GM18870 (cell line): ENCODE results near the gene NPSR1.

Experiments used
- ATAC-seq: cut with Tn5 transposase; IDR thresholded peaks from one replicate; pipeline ENCODE4 v1.9.1; 2021; ENCODE audit warnings: moderate library complexity; ENCODE audit not compliant: unreplicated experiment

The NPSR1 gene

DNA sequence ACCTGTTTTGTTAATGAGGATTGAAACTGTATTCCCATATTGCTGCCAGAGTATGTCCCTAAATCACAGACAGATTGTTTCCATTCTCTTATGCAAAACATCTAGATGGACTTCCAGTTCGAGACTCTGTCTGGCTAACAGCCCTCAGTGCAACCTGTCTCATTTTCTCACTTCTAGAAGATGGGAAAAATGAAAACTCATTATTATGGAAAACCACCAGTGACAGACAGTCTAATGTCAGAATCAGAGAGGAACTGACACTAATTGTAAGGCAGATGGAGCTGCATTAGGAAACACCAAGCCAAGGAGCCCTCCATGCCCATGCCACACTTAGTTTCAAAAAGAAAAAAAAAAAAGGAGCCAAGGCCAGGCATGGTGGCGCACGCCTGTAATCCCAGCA lies 61.6 kb downstream of the NPSR1 start:
- ATAC-seq: no peak

DNA sequence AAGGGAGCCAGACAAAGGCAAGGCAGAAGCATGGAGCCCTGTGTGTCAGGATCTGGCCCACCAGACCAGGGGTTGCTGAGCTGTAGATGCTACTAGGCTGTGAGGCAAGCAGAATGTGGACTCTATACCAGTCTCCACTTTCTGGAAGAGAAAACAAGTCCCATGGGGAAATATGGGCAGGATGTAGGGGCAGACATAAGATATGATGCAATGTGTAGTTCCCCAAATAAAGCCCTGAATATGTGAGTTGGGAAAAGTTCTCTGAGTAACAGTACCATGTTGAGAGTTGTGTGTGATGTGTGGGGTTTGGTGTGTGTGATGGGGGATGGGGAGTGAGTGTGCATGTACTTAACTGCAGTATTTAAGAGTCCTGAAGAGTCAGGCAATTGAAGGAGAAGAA lies 62.3 kb downstream of the NPSR1 start:
- ATAC-seq: no peak

DNA sequence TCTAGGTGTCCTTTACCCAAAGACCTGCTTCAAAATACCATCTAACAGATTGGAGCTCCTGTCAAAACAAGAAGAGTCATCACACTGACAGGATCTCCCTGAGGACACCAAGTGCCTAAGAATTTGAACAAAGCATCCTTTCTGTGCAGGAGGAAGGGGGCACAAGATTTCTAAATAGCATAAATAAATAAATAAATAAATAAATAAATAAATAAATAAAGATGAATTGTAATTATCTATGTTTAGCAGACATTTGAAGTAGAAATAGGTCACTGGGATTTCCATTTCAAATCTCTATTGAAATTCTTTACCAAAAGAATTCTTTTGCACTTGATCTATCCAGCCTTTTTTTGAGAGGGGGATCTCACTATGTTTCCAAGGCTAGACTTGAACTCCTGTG lies 65.3 kb downstream of the NPSR1 start:
- no peak for ATAC-seq

DNA sequence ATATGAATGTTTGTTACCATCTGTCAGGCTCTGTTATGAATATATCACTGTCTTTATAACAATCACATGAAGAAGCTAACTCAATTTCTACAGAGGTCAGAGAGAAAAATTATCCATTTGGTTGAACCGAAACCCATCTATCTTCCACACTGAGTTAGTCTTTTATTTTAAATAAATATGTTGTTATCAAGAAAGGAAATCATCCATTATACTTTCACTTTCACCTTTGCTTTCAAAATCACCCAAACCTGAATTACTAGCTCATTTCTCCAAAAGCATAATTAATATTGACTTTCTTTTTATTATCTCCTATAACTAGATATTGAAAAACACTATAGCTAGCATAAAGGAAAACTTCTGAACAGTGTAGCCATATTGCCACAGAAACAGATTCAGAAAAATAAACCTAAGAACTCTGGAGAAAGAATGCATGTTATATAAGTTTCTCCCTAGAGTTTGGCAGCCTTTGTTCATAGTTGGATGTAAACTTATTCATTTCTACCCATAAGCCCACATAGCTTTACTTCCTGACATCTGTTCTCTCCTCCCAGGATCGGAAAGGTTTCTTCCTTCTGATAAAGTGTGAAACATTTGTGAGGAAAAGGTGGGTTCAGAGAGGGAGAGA lies 66.0 kb downstream of the NPSR1 start:
- no peak for ATAC-seq

DNA sequence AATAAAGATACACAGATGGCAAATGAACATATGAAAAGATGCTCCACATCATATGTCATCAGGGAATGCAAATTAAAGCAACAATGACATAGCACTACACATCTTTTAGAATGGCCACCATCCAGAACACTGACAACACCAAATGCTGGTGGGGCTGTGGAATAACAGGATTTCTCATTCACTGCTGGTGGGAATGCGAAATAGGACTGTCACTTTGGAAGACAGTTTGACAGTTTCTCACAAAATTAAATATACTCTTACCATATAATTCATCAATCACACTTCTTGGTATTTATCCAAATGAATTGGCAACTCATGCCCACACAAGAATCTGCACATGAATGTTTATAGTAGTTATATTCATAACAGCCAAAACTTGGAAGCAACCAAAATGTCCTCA lies 68.2 kb downstream of the NPSR1 start:
- ATAC-seq: no peak

DNA sequence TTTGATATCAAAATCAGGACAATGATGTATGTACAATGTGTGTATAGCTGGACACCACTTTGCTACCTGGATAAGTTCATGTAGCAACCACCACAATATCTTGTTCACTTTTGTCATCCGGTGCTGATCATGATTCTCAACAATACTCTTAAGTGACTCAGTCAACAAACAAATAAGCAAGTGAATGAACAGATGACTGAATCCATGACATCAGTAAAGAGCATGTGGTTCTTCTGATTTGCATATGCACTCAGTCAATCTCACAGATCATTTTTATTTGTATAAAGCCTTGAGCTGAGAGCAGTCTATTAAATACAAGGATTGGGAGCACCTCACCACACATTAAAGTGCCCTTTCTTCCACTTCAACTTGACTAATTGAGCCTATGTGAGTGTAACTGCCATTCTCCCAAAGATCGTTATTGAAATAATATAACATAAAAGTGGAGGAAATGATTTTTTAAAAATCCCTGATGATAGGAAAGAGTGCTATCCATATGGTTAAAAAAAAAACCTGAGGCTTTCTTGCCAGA lies 69.5 kb downstream of the NPSR1 start:
- peak; percentile 57 for ATAC-seq

DNA sequence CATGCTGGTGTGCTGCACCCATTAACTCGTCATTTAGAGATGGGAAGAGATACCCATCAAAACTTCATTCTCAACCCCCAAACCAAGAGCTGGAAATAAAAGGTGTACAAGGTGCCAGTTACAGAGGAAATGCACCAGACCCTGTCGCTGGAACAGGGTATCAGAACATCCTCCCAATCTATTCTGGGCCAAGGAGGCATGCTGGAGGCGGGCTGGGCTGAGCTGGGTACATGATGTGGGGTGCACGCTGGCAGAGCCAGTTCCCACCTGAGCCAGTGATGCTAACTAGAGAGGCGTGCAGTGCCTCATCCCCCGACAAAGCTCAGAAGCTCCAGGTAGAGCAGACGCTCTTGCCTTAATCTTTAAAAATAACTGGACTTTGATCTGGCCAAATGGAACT lies 70.1 kb downstream of the NPSR1 start:
- ATAC-seq: no peak

DNA sequence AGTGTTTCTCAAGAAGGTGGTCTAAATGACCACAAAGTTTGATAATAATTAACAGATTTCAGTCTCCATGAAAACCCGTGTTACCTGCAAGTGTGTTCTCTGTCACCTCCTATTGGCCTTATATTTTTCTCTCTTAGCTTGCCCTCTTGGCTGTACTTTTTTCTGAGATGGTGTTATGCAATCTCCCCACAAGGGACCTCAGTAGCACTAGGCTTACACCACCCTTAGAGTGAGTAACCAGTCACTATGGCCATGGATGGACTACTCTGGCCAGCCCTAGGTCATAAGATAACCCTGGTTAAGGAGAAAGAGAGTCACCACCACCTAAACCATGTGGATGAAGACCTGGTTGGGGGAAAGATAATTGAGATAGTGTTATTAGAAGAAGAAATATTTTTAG lies 76.8 kb downstream of the NPSR1 start:
- ATAC-seq: no peak

DNA sequence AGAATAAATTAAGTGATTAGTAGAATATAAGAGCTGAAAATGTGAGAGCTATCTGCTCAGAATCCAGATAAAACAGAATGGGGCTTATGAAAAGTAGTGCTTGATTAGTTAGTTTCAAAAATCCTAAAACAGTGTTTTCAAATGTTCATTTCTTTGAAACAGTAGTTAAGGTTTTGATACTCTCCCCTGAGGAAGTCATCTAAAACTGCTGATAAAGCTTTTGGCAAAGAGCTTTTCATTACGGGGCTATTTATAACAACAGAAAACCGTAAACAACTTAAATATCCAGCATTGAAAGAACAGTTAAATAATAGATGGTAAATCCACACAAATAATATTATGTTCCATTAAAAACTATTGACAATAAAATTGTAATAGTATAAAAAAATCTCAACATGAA lies 77.5 kb downstream of the NPSR1 start:
- ATAC-seq: no peak

DNA sequence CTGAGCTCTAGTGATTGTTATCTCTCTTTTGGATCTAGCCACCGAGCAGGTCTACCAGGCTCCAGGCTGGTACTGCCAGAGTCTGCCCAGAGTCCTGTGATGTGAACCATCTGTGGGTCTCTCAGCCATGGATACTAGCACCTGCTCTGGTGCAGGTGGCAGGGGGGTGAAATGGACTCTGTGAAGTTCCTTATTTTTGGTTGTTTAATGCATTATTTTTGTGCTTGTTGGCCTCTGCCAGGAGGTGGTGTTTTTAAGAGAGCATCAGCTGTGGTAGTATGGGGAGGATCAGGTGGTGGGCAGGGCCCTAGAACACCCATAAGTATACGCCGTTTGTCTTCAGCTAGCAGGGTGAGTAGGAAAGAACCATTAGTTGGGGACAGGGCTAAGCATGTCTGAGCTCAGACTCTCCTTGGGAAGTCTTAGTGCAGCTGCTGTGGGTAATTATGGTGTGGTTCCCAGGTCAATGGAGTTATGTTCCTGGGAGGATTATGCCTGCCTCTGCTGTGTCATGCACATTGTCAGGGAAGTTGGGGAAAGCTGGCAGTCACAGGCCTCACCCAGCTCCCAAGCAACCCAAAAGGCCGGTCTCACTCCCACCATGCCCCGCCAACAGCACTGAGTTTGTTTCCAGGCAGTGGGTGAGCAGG lies 81.8 kb downstream of the NPSR1 start:
- no peak for ATAC-seq

DNA sequence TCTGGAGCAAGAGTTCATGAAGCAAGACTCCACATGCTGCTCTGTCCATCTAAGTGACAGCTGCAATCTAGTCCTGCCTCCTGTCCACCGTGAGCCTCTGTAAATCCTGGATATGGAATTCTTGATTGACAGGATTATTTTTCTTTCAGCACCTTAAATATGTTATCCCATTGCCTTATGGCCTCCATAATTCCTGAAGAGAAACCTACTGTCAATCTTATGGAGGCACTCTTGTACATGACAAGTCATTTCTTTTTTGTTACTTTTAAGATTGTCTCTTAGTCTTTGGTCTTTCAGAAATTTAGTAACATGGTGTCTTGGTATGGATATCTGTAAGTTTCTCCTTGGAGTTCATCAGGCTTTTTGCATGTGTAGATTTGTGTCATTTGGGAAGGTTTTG lies 82.8 kb downstream of the NPSR1 start:
- ATAC-seq: no peak

DNA sequence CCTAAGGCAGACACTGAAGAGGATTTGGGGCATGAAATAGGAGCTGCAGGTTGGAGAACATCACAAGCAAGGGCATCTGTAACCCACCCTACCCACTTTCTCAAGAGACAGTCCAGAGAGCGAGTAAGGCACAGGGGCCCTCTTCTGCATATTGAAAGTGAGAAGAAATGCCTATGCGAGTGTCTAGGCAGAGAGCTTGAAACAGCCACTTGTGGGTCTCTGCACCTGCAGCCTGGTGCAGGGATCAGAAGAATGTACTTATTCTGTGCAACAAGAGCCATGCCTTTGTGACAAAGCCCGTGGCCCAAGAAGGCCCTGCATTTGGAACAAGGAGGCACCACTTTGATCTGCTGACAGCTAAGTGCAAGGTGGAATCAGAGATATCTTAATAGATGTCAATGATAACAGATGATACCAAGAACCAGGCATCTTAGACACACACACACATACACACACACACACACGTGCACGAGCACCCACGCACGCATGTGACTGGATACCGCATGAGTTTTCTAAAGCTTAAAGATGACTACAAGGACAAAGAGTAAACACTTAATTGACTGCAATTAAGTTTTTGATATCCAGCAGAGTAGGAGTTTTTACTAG lies 89.3 kb downstream of the NPSR1 start:
- no peak for ATAC-seq

DNA sequence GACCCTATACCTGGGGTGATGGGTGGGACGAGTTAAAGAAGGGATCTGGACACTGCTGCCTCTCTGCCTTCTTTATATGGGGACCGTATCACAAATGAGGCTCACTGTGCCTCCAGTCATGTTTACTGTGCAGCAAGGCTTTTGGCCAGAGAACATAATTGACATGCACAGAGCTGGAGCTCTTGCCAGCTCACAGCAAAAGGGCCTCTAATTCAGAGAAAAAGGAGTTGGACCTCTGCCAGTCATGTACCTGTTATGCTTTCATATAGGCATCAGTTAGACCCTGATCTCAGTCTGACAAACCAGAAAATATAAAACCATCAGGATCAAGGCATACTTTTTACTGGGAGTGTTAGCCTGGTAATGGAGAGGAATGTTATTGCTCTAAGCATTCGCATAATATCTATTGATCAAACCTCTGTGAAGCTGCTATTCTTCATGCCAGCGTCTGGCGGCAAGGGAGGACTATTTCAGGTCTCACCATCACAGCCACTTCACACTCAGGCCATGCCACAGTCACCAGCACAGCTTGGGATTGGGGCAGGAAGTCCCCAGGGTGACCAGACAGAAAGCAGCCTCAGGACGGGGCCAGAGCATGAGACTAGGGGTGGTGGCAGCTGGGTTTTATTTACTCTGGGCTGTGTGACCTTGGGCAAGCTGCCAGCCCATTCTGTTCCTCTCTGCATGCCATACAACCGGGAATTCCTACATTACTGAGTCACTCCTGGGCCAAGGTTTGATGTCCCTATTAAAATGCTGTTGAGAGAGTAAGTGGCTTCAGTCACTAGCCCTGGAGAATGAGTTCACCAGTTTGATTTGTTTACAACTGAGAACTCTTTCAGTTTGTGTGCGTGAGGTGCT lies 90.1 kb downstream of the NPSR1 start:
- ATAC-seq: no peak

DNA sequence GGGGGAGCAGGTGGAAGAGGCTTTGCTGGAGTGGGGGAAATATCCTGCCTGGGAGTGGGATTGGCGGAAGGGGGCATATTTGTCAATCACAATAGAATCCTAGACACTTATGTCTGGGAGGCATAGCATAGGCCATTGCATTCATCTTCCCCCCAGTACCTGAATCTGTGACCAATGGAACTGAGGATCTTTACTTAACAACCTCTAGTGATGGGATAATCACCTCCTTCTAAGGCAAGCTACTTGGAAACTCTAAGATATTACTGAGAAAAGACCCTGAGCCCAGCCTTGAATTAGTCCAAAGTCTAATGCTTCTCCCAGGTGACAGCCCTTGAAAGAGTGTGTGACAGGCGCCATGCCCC lies 90.7 kb downstream of the NPSR1 start:
- ATAC-seq: no peak

DNA sequence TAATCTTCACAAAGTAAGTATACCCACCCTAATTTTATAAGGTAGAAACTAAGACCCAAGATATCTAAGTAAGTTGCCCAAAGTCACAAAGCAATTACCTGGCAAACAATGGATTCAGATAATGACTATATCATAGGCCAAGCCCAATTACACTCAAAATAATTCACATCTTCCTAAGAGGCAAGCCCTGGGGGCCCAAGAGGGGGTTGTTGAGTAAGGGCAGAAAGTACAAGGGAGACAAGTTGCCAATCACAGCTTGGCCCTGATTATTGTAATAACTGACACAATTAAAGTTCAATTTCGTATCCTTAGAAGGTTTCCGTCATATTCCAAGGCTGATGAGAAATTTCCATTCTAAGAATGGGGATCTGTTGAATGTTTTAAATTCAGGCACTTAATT lies 91.4 kb downstream of the NPSR1 start:
- ATAC-seq: no peak

DNA sequence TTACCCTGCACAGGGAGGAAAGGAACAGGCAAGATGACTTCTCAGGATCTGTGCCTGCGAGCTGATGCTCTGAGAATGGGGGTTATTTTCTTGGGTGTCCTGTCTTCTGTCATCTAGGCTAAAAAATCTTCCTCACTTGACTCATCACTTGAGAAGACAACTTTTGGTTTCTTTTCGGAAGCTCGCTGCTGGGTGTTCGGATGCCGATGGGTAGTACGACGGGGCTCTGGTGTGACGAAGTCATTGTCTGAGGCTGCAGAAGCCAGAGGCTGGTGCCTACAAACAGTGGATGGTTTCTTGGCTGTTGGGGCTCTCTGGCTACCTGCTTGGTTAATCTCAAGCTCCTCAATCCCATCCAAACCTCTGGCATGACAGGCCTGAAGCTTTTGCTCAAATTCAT lies 92.2 kb downstream of the NPSR1 start:
- no peak for ATAC-seq

DNA sequence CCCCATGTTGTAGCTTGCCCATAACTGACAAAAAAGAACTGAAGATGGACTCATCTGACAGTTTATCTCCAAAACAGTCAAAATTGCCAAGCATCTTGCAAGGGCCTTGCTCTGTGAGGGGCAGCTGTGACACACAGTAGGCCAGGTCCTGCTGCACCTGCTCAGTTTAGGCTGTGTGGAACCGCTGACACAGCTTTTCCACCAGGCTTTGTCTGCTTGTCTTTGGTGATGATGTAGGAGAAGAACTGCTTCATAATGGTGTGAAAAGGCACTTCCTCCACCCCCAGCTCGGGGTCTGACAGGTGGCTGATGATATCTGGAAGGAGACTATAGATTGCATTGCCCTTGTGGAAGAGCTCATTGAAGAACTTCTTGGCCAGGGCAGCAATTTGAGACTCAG lies 92.6 kb downstream of the NPSR1 start:
- no peak for ATAC-seq

DNA sequence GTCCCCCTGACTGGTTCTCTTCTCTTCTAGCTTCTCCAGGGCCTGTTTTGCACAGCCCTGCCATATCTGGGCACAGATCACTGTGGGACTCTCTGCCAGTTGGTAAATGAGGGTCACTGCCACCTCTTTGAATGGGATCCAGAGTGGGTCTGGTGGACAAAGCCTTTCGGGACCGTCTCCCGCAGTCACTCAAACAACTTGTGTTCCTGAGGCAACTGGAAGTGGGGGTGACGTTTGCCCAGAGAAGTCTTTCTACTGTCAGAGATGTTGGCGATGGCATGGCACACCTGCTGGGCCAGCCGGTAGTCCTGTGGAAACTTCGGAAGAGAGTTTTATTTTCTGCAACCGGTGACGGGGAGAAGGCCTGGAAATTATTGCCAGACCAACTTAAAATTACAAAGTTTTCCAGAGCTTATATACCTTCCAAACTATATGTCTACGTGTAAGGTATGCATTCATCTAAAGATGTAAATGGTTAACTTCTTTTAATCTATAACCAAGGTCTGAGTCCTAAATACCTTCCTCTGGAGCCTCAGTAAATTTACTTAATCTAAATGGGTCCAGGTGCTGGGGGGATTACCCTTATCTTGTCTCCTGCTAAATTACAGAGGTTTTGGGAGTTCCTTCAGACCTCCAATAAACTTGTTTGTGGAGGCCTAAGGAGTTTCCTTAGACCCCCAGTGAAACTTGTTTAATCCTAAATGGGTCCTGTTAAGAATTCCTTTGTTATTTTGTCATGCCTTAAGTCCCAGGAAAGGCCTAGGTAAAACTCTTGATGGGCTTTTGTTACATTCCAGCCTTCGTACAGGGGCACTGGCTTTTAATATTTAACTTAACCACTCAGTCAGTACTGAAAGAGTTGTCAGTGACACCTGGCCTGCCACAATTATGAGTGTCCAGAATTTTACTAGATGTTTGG lies 94.0 kb downstream of the NPSR1 start:
- ATAC-seq: peak; percentile 31

DNA sequence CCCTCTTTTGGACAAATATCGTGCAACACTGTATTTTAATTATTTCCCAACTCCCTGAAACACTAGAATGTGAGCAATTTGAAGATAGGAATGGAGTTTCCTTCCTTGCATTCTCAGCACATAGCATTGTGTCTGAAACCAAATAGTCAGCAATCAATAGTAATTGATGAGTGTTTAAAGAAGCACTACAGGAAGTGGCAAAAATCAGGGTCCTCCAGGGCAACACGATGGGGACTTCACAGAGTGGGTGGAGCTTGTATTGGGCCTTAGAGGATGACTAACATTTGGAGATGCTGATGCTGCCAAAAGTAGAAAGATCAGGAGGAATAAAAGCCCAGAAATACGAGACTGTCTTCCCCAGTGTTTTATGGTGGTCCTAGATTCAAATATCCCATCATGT lies 94.9 kb downstream of the NPSR1 start:
- ATAC-seq: peak; percentile 27

DNA sequence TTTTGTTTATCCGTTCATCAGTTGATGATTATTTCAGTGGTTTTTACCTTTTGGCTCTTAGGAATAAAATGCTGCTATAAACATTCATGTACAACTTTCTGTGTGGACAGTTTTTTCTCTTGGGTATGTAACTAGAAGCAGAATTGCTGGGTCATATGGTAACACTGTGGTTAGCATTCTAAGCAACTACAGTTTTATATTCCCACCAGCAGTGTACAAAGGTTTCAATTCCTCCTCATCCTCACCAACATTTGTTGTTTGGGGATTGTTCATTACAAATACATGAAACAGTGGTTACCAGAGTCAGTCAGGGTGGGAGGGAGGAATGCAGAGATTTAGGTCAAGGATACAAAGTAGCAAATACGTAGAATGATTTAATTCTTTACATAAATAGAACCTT lies 97.0 kb downstream of the NPSR1 start:
- peak; percentile 45 for ATAC-seq

DNA sequence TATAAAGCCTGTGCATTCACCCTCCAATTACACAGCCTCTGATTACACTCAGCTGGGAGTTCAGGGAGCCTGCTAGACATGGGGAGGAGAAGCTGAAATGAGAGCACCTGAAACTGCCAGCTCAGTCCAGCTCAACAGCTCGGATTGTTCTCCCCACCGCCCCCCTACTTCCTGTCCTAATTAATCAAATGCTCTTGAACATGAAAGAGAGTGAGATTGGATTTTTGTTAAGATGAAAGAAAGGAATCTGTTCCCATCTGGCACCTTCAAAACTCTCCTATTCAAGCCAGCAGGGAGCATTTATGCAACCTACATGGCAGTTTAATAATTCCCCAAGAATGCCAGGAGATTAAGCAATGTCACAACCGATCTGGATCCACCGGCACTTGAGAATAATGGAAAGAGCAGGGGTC lies 98.0 kb downstream of the NPSR1 start:
- no peak for ATAC-seq
